Fibroblast of lung (primary cell): ENCODE results near the gene ARRB2. TPM values are rescaled to one million over a fixed set of nuclear protein-coding genes. Genes with fewer than 3 reads are reported as not detected.

Experiments
- DNase-seq, 2 donors: peaks; one replicate each; pipeline versions ENCODE4 v3.0.0 to v3.0.0-alpha.2; 2010; ENCODE audit warnings: low read depth in 2 of 2
- H2AFZ ChIP-seq: 2 replicates; pipeline ENCODE4 v1.5.1; 2012; ENCODE audit warnings: low read length, control low read depth, inconsistent platforms
- H3K27ac ChIP-seq: 2 replicates; pipeline ENCODE4 v1.5.1; 2011; ENCODE audit warnings: low read length, control low read depth; ENCODE audit not compliant: insufficient read depth
- H3K27me3 ChIP-seq: 2 replicates; pipeline ENCODE4 v1.5.1; 2011; ENCODE audit warnings: mild to moderate bottlenecking, low read length; ENCODE audit not compliant: control insufficient read depth, insufficient read depth
- H3K36me3 ChIP-seq: 2 replicates; pipeline ENCODE4 v1.5.1; 2011; ENCODE audit warnings: low read length; ENCODE audit not compliant: control insufficient read depth, insufficient read depth
- H3K4me1 ChIP-seq: 2 replicates; pipeline ENCODE4 v1.5.1; 2011; ENCODE audit warnings: low read length; ENCODE audit not compliant: control insufficient read depth, insufficient read depth; ENCODE audit errors: extremely low read depth
- H3K4me2 ChIP-seq: 2 replicates; pipeline ENCODE4 v1.5.1; 2011; ENCODE audit warnings: low read length, control low read depth; ENCODE audit not compliant: insufficient read depth; ENCODE audit errors: extremely low read depth
- H3K4me3 ChIP-seq, 4 experiments: fragments of 200-600 bp in 1 of 4; sonication (generic) in 1 of 4; replicated peaks in 1 of 4; 2 replicates each; pipeline ENCODE4 v1.5.1; 2011 to 2016; ENCODE audit warnings: low read length in 4 of 4, low read depth in 3 of 4, mild to moderate bottlenecking in 3 of 4, control low read depth in 2 of 4, inconsistent platforms in 1 of 4, mixed read lengths in 1 of 4; ENCODE audit not compliant: insufficient read depth in 1 of 4; ENCODE audit errors: control extremely low read depth in 1 of 4
- H3K79me2 ChIP-seq: 2 replicates; pipeline ENCODE4 v1.5.1; 2012; ENCODE audit warnings: mild to moderate bottlenecking, low read length, inconsistent platforms; ENCODE audit not compliant: control insufficient read depth, insufficient read depth
- H3K9ac ChIP-seq: 2 replicates; pipeline ENCODE4 v1.5.1; 2011; ENCODE audit warnings: mild to moderate bottlenecking, low read length, control low read depth; ENCODE audit not compliant: insufficient read depth
- H3K9me3 ChIP-seq: 2 replicates; pipeline ENCODE4 v1.5.1; 2012; ENCODE audit warnings: low read depth, low read length; ENCODE audit not compliant: control insufficient read depth, insufficient read depth
- H4K20me1 ChIP-seq: 2 replicates; pipeline ENCODE4 v1.5.1; 2011; ENCODE audit warnings: low read length; ENCODE audit not compliant: control insufficient read depth, insufficient read depth; ENCODE audit errors: extremely low read depth
- CTCF ChIP-seq, 2 donors: IDR thresholded peaks in 1 of 2; conservative IDR thresholded peaks in 1 of 2; 1 replicate in 1 of 2; 2 replicates in 1 of 2; pipeline ENCODE4 v1.5.1; 2011 to 2012; ENCODE audit warnings: low read length in 2 of 2, control low read depth in 1 of 2, inconsistent platforms in 1 of 2, low read depth in 1 of 2, mild to moderate bottlenecking in 1 of 2
- EZH2 ChIP-seq: IDR thresholded peaks from 2 replicates; pipeline ENCODE4 v1.5.1; 2012; ENCODE audit warnings: low read length, control low read depth, mild to moderate bottlenecking; ENCODE audit errors: missing control alignments
- polyA plus RNA-seq, 2 donors: library from polyadenylated mRNA; depleted of rRNA in 1 of 2; stranded (reverse) in 1 of 2; unstranded in 1 of 2; fragments of >200 nt; gene quantifications; 2 replicates each; pipeline ENCODE4 v1.2.1, GENCODE V29; 2011 to 2012; ENCODE audit warnings: missing spikeins in 1 of 2
- total RNA-seq: library from RNA; depleted of rRNA; stranded (reverse); fragments of >200 nt; gene quantifications from 2 replicates; pipeline ENCODE4 v1.2.1, GENCODE V29; 2014

The ARRB2 gene
- total and polyA plus RNA-seq, 2 donors (not counting 1 experiment from before 2014, with no cell fraction given), result 2.8 to 4.6 TPM

- H4K20me1 ChIP-seq, result no peaks in the 10 kb centered on the region
- no peak for TF ChIP-seq EZH2
- TF ChIP-seq CTCF (conservative IDR thresholded peaks at IDR 0.05 in 1 of 2, IDR thresholded peaks at IDR 0.05 in 1 of 2; ENCODE audit: low read depth in 1 of 2, low read length in 2 of 2), result no peak
- H3K36me3 ChIP-seq, result no peaks in the 10 kb centered on the region
- H3K4me3 ChIP-seq, result no peak overlapping the region
- H3K27me3 ChIP-seq, result peaks cover 1% of the 10 kb centered on the region
- no peak for DNase-seq
- H3K27ac ChIP-seq, result no peak overlapping the region
- no peaks in the 10 kb centered on the region for H3K4me1 ChIP-seq
- H3K9me3 ChIP-seq, result no peaks in the 10 kb centered on the region
- no peak overlapping the region for H3K4me2 ChIP-seq
- no peaks in the 10 kb centered on the region for H3K79me2 ChIP-seq
- H3K9ac ChIP-seq, result no peak overlapping the region
- no peak overlapping the region for H2AFZ ChIP-seq
Observed at GRCh38 chr17:4733073-4733531, 22.7 kb downstream of the ARRB2 start.

GRCh38 chr17:4734857-4735475, 24.5 kb downstream of the ARRB2 start:
- TF ChIP-seq CTCF (conservative IDR thresholded peaks at IDR 0.05 in 1 of 2, IDR thresholded peaks at IDR 0.05 in 1 of 2; ENCODE audit: low read depth in 1 of 2, low read length in 2 of 2) (no peak), EZH2 (no peak)
- Histone ChIP-seq H3K4me3 (no peak overlapping the region), H3K79me2 (no peaks in the 10 kb centered on the region), H2AFZ (no peak overlapping the region), H3K4me2 (no peak overlapping the region), H3K9me3 (no peaks in the 10 kb centered on the region), H3K9ac (no peak overlapping the region), H3K36me3 (no peaks in the 10 kb centered on the region), H4K20me1 (no peaks in the 10 kb centered on the region), H3K4me1 (no peaks in the 10 kb centered on the region), H3K27me3 (peaks cover 11% of the 10 kb centered on the region), H3K27ac (no peak overlapping the region)
- no peak for DNase-seq

GRCh38 chr17:4735876-4736651, 25.6 kb downstream of the ARRB2 start:
- H3K79me2 ChIP-seq, result no peaks in the 10 kb centered on the region
- no peak overlapping the region for H3K4me3 ChIP-seq
- H4K20me1 ChIP-seq, result no peaks in the 10 kb centered on the region
- peaks cover 22% of the 10 kb centered on the region for H3K27me3 ChIP-seq
- H3K4me2 ChIP-seq, result no peak overlapping the region
- H3K36me3 ChIP-seq, result no peaks in the 10 kb centered on the region
- no peak overlapping the region for H3K9ac ChIP-seq
- no peak overlapping the region for H3K27ac ChIP-seq
- DNase-seq, result no peak
- no peaks in the 10 kb centered on the region for H3K9me3 ChIP-seq
- H3K4me1 ChIP-seq, result no peaks in the 10 kb centered on the region
- H2AFZ ChIP-seq, result no peak overlapping the region
- no peak for TF ChIP-seq CTCF (conservative IDR thresholded peaks at IDR 0.05 in 1 of 2, IDR thresholded peaks at IDR 0.05 in 1 of 2; ENCODE audit: low read depth in 1 of 2, low read length in 2 of 2)
